ENCODE results near the gene SCD5. TPM values are rescaled to one million over a fixed set of nuclear protein-coding genes. Genes with fewer than 3 reads are reported as not detected.
"Not testable (repeated sequence)": the region's sequence is repeated elsewhere in the genome, so short reads cannot be mapped to it uniquely, and the experiment has no call there.

Gene SCD5
- total and polyA plus RNA-seq, 2 donors from 2014 or later = 41.2 to 55.7 TPM

DNA sequence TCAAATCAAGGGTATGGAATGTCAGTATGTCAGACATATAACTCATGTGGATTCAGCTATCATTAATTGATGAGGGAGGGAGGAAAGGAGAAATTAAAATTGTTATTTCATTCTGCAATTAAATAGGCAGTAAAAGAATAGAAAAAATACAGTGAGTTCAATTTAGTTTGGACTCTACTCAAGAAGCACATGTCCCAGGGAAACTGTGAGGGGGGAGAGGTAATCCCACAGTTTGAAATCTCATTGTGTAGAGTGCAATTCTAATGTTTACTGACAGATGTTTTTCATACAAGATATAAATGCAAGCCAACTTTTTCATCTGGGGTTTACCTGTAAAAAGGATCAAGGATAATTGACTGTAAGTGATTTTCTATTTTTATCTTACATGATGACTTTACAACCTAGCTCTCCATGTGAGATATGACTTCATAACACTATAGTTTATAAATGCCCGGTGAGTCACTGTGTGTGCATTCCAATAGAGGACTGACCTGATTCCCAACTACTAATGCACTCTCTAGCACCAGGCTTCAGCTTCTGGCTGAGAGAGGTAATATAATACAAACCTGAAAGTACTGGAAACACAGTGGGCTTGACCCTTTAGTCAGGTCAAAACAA is 35.2 kb upstream of the SCD5 start:
- H3K9me3 ChIP-seq (ENCODE audit: control insufficient read depth in 2 of 3, insufficient read depth in 1 of 3, low read length in 3 of 3) = no peaks in the 10 kb centered on the region
- no peak overlapping the region for H3K4me3 ChIP-seq (ENCODE audit: low read length in 3 of 3)
- H3K27me3 ChIP-seq (ENCODE audit: control insufficient read depth, insufficient read depth, low read length) = no peaks in the 10 kb centered on the region
- FAIRE-seq = no peak
- intact Hi-C loops (cut with DNase I) = no loop called here
- H3K4me1 ChIP-seq (ENCODE audit: control insufficient read depth in 2 of 3, insufficient read depth in 2 of 3, low read depth in 1 of 3, low read length in 3 of 3) = no peaks in the 10 kb centered on the region
- DNase-seq = no peak
- peaks cover 4 to 23% (median 14%) of the 10 kb centered on the region in 3 donors for H3K36me3 ChIP-seq (ENCODE audit: control insufficient read depth in 2 of 3, insufficient read depth in 3 of 3, low read length in 3 of 3)
- TF ChIP-seq, protein P1, sequence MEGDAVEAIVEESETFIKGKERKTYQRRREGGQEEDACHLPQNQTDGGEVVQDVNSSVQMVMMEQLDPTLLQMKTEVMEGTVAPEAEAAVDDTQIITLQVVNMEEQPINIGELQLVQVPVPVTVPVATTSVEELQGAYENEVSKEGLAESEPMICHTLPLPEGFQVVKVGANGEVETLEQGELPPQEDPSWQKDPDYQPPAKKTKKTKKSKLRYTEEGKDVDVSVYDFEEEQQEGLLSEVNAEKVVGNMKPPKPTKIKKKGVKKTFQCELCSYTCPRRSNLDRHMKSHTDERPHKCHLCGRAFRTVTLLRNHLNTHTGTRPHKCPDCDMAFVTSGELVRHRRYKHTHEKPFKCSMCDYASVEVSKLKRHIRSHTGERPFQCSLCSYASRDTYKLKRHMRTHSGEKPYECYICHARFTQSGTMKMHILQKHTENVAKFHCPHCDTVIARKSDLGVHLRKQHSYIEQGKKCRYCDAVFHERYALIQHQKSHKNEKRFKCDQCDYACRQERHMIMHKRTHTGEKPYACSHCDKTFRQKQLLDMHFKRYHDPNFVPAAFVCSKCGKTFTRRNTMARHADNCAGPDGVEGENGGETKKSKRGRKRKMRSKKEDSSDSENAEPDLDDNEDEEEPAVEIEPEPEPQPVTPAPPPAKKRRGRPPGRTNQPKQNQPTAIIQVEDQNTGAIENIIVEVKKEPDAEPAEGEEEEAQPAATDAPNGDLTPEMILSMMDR (IDR thresholded peaks at IDR 0.05; ENCODE audit: borderline replicate concordance, extremely low read depth, insufficient read depth) = no peak
- no peak overlapping the region for H3K27ac ChIP-seq (ENCODE audit: low read depth in 2 of 2, low read length in 2 of 2)
- H3K9ac ChIP-seq (ENCODE audit: low read length in 3 of 3) = no peak overlapping the region

DNA sequence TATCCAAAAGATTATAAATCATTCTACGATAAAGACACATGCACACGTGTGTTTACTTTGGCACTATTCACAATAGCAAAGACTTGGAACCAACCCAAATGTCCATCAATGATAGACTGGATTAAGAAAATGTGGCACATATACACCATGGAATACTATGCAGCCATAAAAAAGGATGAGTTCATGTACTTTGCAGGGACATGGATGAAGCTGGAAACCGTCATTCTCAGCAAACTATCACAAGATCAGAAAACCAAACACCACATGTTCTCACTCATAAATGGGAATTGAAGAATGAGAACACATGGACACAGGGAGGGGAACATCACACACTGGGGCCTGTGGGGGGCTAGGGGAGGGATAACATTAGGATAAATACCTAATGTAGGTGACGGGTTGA is 34.5 kb upstream of the SCD5 start:
- intact Hi-C loops (cut with DNase I); FAIRE-seq; H3K9ac ChIP-seq (ENCODE audit: low read length in 3 of 3); H3K9me3 ChIP-seq (ENCODE audit: control insufficient read depth in 2 of 3, insufficient read depth in 1 of 3, low read length in 3 of 3); H3K27me3 ChIP-seq (ENCODE audit: control insufficient read depth, insufficient read depth, low read length); H3K27ac ChIP-seq (ENCODE audit: low read depth in 2 of 2, low read length in 2 of 2); H3K4me3 ChIP-seq (ENCODE audit: low read length in 3 of 3); DNase-seq; H3K4me1 ChIP-seq (ENCODE audit: control insufficient read depth in 2 of 3, insufficient read depth in 2 of 3, low read depth in 1 of 3, low read length in 3 of 3): not testable (repeated sequence)
- peaks cover 2 to 21% (median 11%) of the 10 kb centered on the region in 3 donors for H3K36me3 ChIP-seq (ENCODE audit: control insufficient read depth in 2 of 3, insufficient read depth in 3 of 3, low read length in 3 of 3)

- Histone ChIP-seq H3K4me3 (ENCODE audit: low read length in 3 of 3) (no peak overlapping the region), H3K27ac (ENCODE audit: low read depth in 2 of 2, low read length in 2 of 2) (no peak overlapping the region), H3K9me3 (ENCODE audit: control insufficient read depth in 2 of 3, insufficient read depth in 1 of 3, low read length in 3 of 3) (no peaks in the 10 kb centered on the region), H3K36me3 (ENCODE audit: control insufficient read depth in 2 of 3, insufficient read depth in 3 of 3, low read length in 3 of 3) (peaks cover 30 to 65% (median 46%) of the 10 kb centered on the region in 3 donors), H3K9ac (ENCODE audit: low read length in 3 of 3) (no peak overlapping the region), H3K4me1 (ENCODE audit: control insufficient read depth in 2 of 3, insufficient read depth in 2 of 3, low read depth in 1 of 3, low read length in 3 of 3) (no peaks in the 10 kb centered on the region), H3K27me3 (ENCODE audit: control insufficient read depth, insufficient read depth, low read length) (no peaks in the 10 kb centered on the region)
- TF ChIP-seq, protein P1 (IDR thresholded peaks at IDR 0.05; ENCODE audit: borderline replicate concordance, extremely low read depth, insufficient read depth) = no peak
- no peak for DNase-seq
- intact Hi-C loops (cut with DNase I) = no loop called here
- no peak for FAIRE-seq
These were observed 26.8 kb upstream of the SCD5 start for GRCh38 chr4:82825425-82825824.

GRCh38 chr4:82823062-82823461 is 24.5 kb upstream of the SCD5 start:
- Histone ChIP-seq H3K9me3 (ENCODE audit: control insufficient read depth in 2 of 3, insufficient read depth in 1 of 3, low read length in 3 of 3) (no peaks in the 10 kb centered on the region), H3K27me3 (ENCODE audit: control insufficient read depth, insufficient read depth, low read length) (no peaks in the 10 kb centered on the region), H3K9ac (ENCODE audit: low read length in 3 of 3) (no peak overlapping the region), H3K27ac (ENCODE audit: low read depth in 2 of 2, low read length in 2 of 2) (no peak overlapping the region), H3K4me1 (ENCODE audit: control insufficient read depth in 2 of 3, insufficient read depth in 2 of 3, low read depth in 1 of 3, low read length in 3 of 3) (no peaks in the 10 kb centered on the region), H3K4me3 (ENCODE audit: low read length in 3 of 3) (no peak overlapping the region), H3K36me3 (ENCODE audit: control insufficient read depth in 2 of 3, insufficient read depth in 3 of 3, low read length in 3 of 3) (peaks cover 30 to 68% (median 51%) of the 10 kb centered on the region in 3 donors)
- intact Hi-C loops (cut with DNase I) = no loop called here
- no peak for FAIRE-seq
- TF ChIP-seq, protein P1 (IDR thresholded peaks at IDR 0.05; ENCODE audit: borderline replicate concordance, extremely low read depth, insufficient read depth) = no peak
- DNase-seq = no peak
